Activated T-cell treated with anti-CD3 and anti-CD28 coated beads for 1 hour (primary cell): ENCODE measurements around the gene DTD2.

Experiments
- DNase-seq: peaks from one replicate; pipeline ENCODE4 v3.0.0-alpha.2; 2020; ENCODE audit warnings: low read depth

DTD2 gene

DNA sequence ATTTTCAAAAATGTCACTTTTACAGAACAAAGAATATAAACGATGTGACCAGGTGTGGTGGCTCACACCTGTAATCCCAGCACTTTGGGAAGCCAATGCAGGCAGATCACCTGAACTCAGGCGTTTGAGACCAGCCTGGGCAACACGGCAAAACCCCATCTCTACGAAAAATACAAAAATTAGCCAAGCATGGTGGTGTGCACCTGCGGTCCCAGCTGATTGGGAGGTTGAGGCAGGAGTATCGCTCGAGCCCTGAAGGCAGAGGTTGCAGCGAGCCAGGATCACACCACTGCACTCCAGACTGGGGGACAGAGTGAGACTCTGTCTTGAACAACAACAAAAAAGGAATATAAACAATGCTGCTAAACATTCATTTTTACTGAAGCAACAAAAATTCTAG lies 52.2 kb downstream of the DTD2 start:
- DNase-seq: no peak

DNA sequence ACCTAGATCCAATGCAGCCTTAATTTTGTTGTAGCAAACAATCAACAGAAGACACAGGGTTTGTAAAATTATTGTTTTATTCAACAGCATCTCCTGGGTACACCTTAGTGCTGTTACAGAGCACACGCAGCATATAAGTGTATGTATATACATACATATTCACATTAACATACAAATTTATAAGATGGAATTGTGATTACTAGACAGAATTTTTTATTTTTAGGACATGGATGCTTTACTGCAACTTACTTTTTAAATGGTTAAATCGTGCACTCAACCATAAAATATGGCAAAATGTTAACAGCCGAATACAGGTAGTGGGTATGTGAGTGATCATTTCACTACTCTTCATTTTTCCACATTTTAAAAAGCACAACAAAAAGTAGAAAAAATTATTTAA lies 53.6 kb downstream of the DTD2 start:
- DNase-seq: no peak

DNA sequence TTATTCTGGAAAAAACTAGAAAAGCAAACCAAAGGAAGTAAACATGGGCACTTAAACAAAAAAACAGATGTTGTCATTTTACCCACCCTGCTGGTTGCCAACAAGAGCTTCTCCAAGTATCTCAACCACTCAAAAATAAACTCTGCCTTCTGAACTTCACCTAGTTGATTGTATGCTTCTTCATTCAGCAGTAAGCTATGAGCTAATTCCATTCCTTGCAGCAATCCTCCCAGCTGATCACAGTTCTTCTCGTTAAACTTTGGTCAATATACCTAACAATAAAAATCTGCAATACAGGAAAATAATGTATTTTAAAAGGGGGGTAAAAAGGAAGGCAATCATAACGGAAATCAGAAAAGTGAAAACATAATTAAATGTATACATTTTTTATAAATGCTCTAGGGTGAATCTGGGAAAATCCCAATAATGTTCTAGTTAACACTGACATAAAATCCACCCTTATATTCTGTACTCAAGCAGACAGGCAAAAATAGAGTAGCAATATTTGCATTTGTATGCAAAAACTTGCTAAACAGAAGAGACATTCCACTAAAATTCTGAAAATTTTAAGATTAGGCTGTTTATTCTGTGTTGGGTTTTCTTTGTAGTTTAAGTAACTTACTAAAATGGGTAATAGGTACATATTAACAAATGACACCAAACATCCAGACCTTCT lies 54.4 kb downstream of the DTD2 start:
- no peak for DNase-seq

DNA sequence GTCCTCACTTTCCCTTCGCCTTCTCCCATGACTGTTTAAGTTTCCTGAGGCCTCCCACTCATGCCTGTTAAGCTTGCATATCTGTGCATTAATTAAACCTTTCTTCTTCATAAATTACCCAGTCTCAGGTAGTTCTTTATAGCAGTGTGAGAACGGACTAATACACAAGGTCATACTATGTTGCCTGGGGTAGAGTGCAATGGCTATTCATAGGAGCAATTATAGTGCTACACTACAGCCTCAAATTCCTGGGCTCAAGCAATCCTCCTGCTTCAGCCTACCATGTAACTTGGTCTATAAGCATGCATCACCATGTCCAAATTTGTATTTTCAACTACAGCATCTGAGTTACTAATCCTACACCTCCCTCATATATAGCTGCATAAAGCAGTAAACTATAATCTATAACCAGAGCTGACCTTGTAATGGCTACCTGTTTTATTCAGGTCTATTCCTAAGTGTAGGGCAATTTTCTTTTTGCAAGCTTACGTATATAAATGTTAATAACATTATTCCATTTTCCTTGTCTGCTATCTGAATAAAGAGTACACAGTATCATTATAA lies 55.9 kb downstream of the DTD2 start:
- no peak for DNase-seq

DNA sequence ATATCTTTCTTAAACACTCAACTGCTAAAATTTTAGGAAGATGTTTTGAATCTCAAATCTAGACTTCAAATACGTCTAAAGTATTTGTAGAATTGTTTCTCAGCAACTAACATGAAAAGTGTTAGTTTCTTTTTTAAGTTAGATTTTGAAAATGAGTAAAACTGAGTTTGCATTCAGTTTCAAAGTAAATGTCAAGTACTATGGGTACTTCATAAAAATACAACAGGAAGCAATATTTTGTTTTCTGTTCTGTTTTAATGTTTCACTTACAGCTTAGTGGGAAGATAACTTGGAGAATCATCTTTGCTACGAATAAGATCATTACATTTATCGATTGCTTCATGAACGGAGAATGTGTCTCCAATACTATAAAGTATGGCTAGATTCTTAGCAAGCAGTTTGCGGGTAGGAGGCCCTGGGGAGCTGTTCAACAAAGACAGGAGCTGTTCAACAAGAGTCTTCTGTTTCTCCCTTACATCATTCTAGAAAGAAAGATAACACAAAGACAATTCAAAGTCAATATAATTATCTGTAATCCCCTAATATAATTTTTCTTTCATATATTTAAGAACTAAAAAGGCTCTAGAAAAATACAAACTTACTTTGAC lies 57.2 kb downstream of the DTD2 start:
- no peak for DNase-seq
